Measurements from ENCODE around the gene WWC2. TPM values are rescaled to one million over a fixed set of nuclear protein-coding genes. Genes with fewer than 3 reads are reported as not detected.

WWC2 gene
- total and polyA plus RNA-seq, 2 experiments from 2014 or later = 19.3 to 24.7 TPM

GRCh38 chr4:183348706-183349659 lies 249.9 kb downstream of the WWC2 start:
- H3K4me3 ChIP-seq = no peak overlapping the region
- H3K4me1 ChIP-seq (ENCODE audit: insufficient read depth) = no peaks in the 10 kb centered on the region
- no peak overlapping the region for H3K27ac ChIP-seq
- DNase-seq (ENCODE audit: low spot score) = no peak
- H3K4me2 ChIP-seq = no peak overlapping the region
- H3K79me2 ChIP-seq = no peaks in the 10 kb centered on the region
- H3K9me3 ChIP-seq (ENCODE audit: low read depth) = no peaks in the 10 kb centered on the region
- no peaks in the 10 kb centered on the region for H3K27me3 ChIP-seq
- TF ChIP-seq EZH2phosphoT487 (IDR thresholded peaks at IDR 0.05; ENCODE audit: low read depth, severe bottlenecking, unreplicated experiment) = no peak
- TF ChIP-seq EZH2 (IDR thresholded peaks at IDR 0.05; ENCODE audit: borderline replicate concordance) = no peak
- no peak for TF ChIP-seq CTCF (IDR thresholded peaks at IDR 0.05; ENCODE audit: poor library complexity)
- H4K20me1 ChIP-seq (ENCODE audit: insufficient read depth, poor library complexity, severe bottlenecking) = no peaks in the 10 kb centered on the region
- H2AFZ ChIP-seq = no peak overlapping the region
- H3K9me2 ChIP-seq (replicated peaks; ENCODE audit: insufficient read depth) = no peaks in the 10 kb centered on the region
- H3K36me3 ChIP-seq (replicated peaks; ENCODE audit: insufficient read depth, low read depth) = no peaks in the 10 kb centered on the region
- WGBS (ENCODE audit: low lambda C conversion rate, missing lambda C conversion rate) = 88% methylated on average over 17 of the region's 17 CpGs

GRCh38 chr4:183349673-183350072 lies 250.6 kb downstream of the WWC2 start:
- 83% methylated on average over 9 of the region's 9 CpGs for WGBS (ENCODE audit: low lambda C conversion rate, missing lambda C conversion rate)

GRCh38 chr4:183350317-183351071 lies 251.4 kb downstream of the WWC2 start:
- Histone ChIP-seq H3K27ac (no peak overlapping the region), H3K4me3 (no peak overlapping the region), H3K9me2 (replicated peaks; ENCODE audit: insufficient read depth) (no peaks in the 10 kb centered on the region), H4K20me1 (ENCODE audit: insufficient read depth, poor library complexity, severe bottlenecking) (no peaks in the 10 kb centered on the region), H3K36me3 (replicated peaks; ENCODE audit: insufficient read depth, low read depth) (no peaks in the 10 kb centered on the region), H2AFZ (no peak overlapping the region), H3K9me3 (ENCODE audit: low read depth) (no peaks in the 10 kb centered on the region), H3K27me3 (no peaks in the 10 kb centered on the region), H3K4me2 (no peak overlapping the region), H3K4me1 (ENCODE audit: insufficient read depth) (no peaks in the 10 kb centered on the region), H3K79me2 (no peaks in the 10 kb centered on the region)
- 93% methylated on average over 16 of the region's 17 CpGs for WGBS (ENCODE audit: low lambda C conversion rate, missing lambda C conversion rate)
- DNase-seq (ENCODE audit: low spot score) = no peak
- TF ChIP-seq EZH2 (IDR thresholded peaks at IDR 0.05; ENCODE audit: borderline replicate concordance) (no peak), CTCF (IDR thresholded peaks at IDR 0.05; ENCODE audit: poor library complexity) (no peak), EZH2phosphoT487 (IDR thresholded peaks at IDR 0.05; ENCODE audit: low read depth, severe bottlenecking, unreplicated experiment) (no peak)

More at GRCh38 chr4:183349673-183350072, 250.6 kb downstream of the WWC2 start:
- H3K27ac ChIP-seq = no peak overlapping the region
- TF ChIP-seq EZH2 (IDR thresholded peaks at IDR 0.05; ENCODE audit: borderline replicate concordance) (no peak), EZH2phosphoT487 (IDR thresholded peaks at IDR 0.05; ENCODE audit: low read depth, severe bottlenecking, unreplicated experiment) (no peak), CTCF (IDR thresholded peaks at IDR 0.05; ENCODE audit: poor library complexity) (no peak)
- no peak overlapping the region for H3K4me3 ChIP-seq
- H3K4me1 ChIP-seq (ENCODE audit: insufficient read depth) = no peaks in the 10 kb centered on the region
- no peak overlapping the region for H3K4me2 ChIP-seq
- H3K27me3 ChIP-seq = no peaks in the 10 kb centered on the region
- no peaks in the 10 kb centered on the region for H3K9me3 ChIP-seq (ENCODE audit: low read depth)
- no peaks in the 10 kb centered on the region for H3K79me2 ChIP-seq
- no peak for DNase-seq (ENCODE audit: low spot score)
- no peaks in the 10 kb centered on the region for H3K36me3 ChIP-seq (replicated peaks; ENCODE audit: insufficient read depth, low read depth)
- H4K20me1 ChIP-seq (ENCODE audit: insufficient read depth, poor library complexity, severe bottlenecking) = no peaks in the 10 kb centered on the region
- H2AFZ ChIP-seq = no peak overlapping the region
- no peaks in the 10 kb centered on the region for H3K9me2 ChIP-seq (replicated peaks; ENCODE audit: insufficient read depth)
